Measurements from ENCODE around the gene USH2A.

USH2A gene

DNA sequence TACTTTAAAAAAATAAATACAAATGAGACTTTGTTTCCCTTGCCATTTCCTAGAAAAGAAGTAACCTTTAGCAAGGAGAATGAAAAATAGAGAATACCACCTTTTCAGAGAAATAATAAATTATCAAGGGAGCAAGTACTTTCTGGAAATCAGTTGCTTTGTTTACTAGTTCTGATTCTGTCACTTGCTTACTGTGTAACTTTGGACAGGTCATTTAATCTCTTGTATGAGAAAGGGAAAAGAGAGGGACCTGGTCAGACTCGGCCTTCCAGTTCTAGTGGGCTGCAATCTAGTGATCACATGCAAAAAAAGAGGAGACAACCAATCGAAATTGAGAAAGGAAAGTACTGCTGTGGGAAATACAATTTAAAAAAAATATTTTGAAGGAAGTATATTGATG lies 822.0 kb downstream of the USH2A start:
- Mint-ChIP-seq H3K4me3 (no peak overlapping the region), H3K36me3 (peaks cover 3% of the 10 kb centered on the region), H3K27ac (no peak overlapping the region), H3K4me1 (no peaks in the 10 kb centered on the region), H3K9me3 (no peaks in the 10 kb centered on the region), H3K27me3 (no peaks in the 10 kb centered on the region)

GRCh38 chr1:215600867-215601266 lies 822.4 kb downstream of the USH2A start:
- Mint-ChIP-seq H3K4me1 (no peaks in the 10 kb centered on the region), H3K36me3 (peaks cover 5% of the 10 kb centered on the region), H3K27ac (no peak overlapping the region), H3K9me3 (no peaks in the 10 kb centered on the region), H3K4me3 (no peak overlapping the region), H3K27me3 (no peaks in the 10 kb centered on the region)

GRCh38 chr1:215600258-215600792 lies 822.9 kb downstream of the USH2A start:
- Mint-ChIP-seq H3K4me1 (no peaks in the 10 kb centered on the region), H3K9me3 (no peaks in the 10 kb centered on the region), H3K4me3 (no peak overlapping the region), H3K36me3 (peaks cover 5% of the 10 kb centered on the region), H3K27ac (no peak overlapping the region), H3K27me3 (no peaks in the 10 kb centered on the region)

DNA sequence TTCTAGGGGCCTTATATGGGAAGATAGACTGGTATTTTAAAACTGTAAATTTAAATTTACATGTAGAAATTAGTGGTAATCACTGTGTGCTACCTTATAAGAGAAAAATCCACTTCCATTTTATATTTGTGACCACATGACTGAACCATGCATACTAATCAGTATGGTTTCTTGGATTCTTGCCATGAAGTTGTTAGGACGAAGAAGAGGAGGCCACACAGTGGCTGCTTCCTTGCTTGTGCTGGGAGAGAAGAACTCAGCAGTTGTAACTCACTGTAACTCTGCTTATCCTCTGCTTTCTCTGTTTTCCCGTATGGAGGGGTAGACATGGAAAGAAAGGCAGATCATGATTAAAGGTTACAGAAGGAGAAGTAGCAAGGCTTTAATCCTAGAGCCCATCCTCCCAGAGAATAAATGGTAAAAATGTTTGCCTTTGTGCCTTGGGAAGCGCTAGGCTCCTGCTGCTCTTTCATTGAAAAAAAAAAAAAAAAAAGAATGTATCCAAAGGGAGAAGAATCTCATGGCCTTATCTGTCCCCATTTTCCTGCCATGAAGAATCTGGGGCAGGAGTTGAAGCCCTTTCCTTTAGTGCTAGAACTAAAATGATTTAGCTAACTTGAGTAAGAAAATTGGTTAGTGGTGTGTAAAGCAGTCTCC lies 823.7 kb downstream of the USH2A start:
- no peaks in the 10 kb centered on the region for H3K27me3 Mint-ChIP-seq
- H3K4me3 Mint-ChIP-seq, result no peak overlapping the region
- H3K36me3 Mint-ChIP-seq, result peaks cover 5% of the 10 kb centered on the region
- H3K27ac Mint-ChIP-seq, result no peak overlapping the region
- no peaks in the 10 kb centered on the region for H3K9me3 Mint-ChIP-seq
- H3K4me1 Mint-ChIP-seq, result no peaks in the 10 kb centered on the region

DNA sequence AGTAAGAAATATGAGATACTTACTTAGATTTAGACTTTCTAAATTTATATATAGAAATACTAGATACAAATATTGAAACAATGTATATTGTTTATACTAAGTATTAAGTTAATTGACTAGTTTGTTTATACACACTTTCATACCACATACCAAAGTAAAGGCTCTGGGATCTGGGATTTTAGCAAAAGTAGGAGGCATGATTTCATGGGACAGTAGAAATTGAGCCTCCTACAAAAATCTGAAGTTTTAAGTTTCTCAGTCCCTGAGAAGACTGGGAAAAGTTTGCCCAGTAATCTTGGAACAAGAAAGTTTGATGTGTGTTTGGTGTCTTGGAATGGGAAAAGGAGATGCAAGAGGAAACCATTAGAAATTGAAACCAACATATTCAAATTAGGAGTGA lies 825.3 kb downstream of the USH2A start:
- no peaks in the 10 kb centered on the region for H3K27me3 Mint-ChIP-seq
- H3K27ac Mint-ChIP-seq, result no peak overlapping the region
- no peaks in the 10 kb centered on the region for H3K9me3 Mint-ChIP-seq
- peaks cover 5% of the 10 kb centered on the region for H3K36me3 Mint-ChIP-seq
- no peaks in the 10 kb centered on the region for H3K4me1 Mint-ChIP-seq
- H3K4me3 Mint-ChIP-seq, result no peak overlapping the region

DNA sequence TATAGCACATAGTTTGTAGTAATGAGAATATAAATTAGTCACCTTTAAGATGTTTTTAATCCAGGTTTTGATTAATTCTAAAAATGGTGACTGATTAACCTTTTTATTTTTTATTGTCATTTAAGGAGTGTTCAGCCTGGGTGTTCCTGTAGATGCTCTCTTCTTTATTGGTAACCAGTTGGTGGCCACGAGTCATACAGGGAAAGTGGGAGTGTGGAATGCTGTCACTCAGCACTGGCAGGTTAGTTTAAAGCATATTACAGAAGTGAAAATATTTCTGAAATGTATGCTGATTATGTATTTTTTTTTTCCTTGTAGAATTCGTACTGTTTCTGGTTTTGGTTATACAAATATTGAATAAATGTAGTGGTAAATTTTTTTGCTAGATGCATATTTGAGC lies 828.0 kb downstream of the USH2A start:
- peaks cover 11% of the 10 kb centered on the region for H3K36me3 Mint-ChIP-seq
- H3K4me3 Mint-ChIP-seq, result no peak overlapping the region
- H3K4me1 Mint-ChIP-seq, result no peaks in the 10 kb centered on the region
- peaks cover 3% of the 10 kb centered on the region for H3K9me3 Mint-ChIP-seq
- H3K27me3 Mint-ChIP-seq, result no peaks in the 10 kb centered on the region
- no peak overlapping the region for H3K27ac Mint-ChIP-seq

- Mint-ChIP-seq H3K9me3 (peaks cover 5% of the 10 kb centered on the region), H3K4me3 (no peak overlapping the region), H3K27me3 (no peaks in the 10 kb centered on the region), H3K27ac (no peak overlapping the region), H3K4me1 (no peaks in the 10 kb centered on the region), H3K36me3 (peaks cover 11% of the 10 kb centered on the region)
Measured at GRCh38 chr1:215594640-215595039, 828.6 kb downstream of the USH2A start.

GRCh38 chr1:215590779-215591491 lies 832.3 kb downstream of the USH2A start:
- Mint-ChIP-seq H3K4me3 (no peak overlapping the region), H3K27ac (no peak overlapping the region), H3K9me3 (peaks cover 5% of the 10 kb centered on the region), H3K36me3 (peaks cover 11% of the 10 kb centered on the region), H3K27me3 (no peaks in the 10 kb centered on the region), H3K4me1 (no peaks in the 10 kb centered on the region)

DNA sequence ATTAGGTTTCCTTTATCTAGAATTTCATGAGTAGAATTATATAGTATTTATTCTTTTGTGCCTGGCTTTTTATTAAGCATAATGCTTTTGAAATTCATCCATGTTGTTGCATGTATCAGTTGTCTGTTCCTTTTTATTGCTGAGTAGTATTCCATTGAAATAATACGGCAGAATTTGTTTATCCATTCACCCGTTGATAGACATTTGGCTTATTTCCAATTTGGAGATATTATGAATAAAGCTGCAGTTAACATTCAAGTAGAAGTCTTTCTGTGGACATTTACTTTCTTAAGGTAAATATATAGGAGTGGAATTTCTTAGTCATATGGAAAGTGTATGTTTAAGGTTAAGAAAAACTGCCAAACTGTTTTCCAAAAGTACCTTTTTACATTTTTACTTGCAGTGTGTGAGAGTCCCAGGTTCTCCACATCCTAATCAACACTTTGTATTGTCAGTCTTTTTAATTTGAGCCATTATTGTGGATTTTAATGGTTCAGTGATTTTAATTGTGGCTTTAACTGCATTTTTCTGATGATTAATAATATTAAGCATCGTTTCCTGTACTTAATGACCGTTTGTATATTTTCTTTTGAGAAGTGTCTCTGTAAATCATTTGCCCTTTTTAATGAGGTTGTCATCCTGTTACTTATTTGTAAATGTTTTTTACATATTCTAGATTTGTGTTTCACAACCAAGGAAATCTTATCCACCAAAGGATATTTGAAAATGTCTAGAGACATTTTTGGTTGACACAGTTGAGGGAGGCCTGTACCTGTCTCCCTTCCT lies 833.4 kb downstream of the USH2A start:
- Mint-ChIP-seq H3K36me3 (peaks cover 14% of the 10 kb centered on the region), H3K9me3 (peaks cover 5% of the 10 kb centered on the region), H3K4me1 (no peaks in the 10 kb centered on the region), H3K27me3 (no peaks in the 10 kb centered on the region), H3K4me3 (no peak overlapping the region), H3K27ac (no peak overlapping the region)

DNA sequence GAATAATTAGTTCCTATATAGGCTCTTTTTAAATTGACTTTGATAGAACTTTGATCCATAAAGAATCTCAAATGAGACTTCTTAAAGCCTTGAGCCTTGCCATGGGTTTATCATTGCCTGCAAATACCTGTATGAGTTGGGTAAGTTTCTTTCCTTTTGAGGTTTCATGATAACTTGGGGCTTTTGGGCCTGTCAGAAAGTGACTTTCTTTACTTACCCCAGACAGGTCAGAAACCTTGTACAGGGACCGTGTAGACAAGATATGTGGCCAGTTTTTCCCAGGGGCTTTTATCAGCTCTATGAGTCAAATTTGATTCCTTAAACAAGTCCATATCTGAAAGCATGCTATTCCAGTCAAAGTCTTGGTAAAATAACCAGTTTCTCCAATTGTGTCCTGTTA lies 838.9 kb downstream of the USH2A start:
- Mint-ChIP-seq H3K27ac (no peak overlapping the region), H3K36me3 (peaks cover 15% of the 10 kb centered on the region), H3K9me3 (no peaks in the 10 kb centered on the region), H3K27me3 (no peaks in the 10 kb centered on the region), H3K4me3 (no peak overlapping the region), H3K4me1 (no peaks in the 10 kb centered on the region)

DNA sequence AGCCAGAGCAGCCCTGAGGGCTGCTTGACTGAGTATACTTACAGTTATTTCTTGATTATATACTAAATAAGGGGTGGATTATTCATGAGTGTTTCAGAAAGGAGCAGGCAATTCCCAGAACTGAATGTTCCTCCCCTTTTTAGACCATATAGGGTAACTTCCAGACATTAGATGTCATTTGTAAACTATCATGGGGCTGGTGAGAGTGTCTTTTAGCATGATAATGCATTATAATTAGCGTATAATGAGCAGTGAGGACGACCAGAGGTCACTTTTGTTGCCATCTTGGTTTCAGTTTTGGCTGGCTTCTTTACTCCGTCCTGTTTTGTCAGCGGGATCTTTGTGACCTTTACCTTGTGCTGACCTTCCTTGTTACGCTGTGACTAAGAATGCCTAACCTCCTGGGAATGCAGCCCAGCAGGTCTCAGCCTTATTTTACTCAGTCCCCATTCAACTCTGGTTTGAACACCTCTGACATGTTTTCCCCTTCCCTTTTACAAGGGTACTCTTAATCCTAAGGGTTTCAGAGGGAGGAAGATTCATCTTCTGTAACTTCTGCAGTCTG lies 840.0 kb downstream of the USH2A start:
- no peaks in the 10 kb centered on the region for H3K9me3 Mint-ChIP-seq
- H3K36me3 Mint-ChIP-seq, result peaks cover 16% of the 10 kb centered on the region
- H3K27ac Mint-ChIP-seq, result no peak overlapping the region

GRCh38 chr1:215581896-215582295 lies 841.4 kb downstream of the USH2A start:
- no peak overlapping the region for H3K27ac Mint-ChIP-seq
- H3K36me3 Mint-ChIP-seq, result peaks cover 16% of the 10 kb centered on the region
- H3K9me3 Mint-ChIP-seq, result no peaks in the 10 kb centered on the region
- no peaks in the 10 kb centered on the region for H3K27me3 Mint-ChIP-seq
- H3K4me1 Mint-ChIP-seq, result no peaks in the 10 kb centered on the region
- H3K4me3 Mint-ChIP-seq, result no peak overlapping the region

More for the DNA sequence above, 840.0 kb downstream of the USH2A start:
- Mint-ChIP-seq H3K27me3 (no peaks in the 10 kb centered on the region), H3K4me3 (no peak overlapping the region), H3K4me1 (no peaks in the 10 kb centered on the region)
